Measurements from ENCODE around the gene CFDP1. TPM values are rescaled to one million over a fixed set of nuclear protein-coding genes. Genes with fewer than 3 reads are reported as not detected.
A peak's percentile ranks its signal among the peaks of the same experiment; 100 is the strongest.

The CFDP1 gene
- total RNA-seq, 1 experiment from 2014 or later: 24.7 TPM

- no peak for DNase-seq (ENCODE audit: low read depth)
Observed at GRCh38 chr16:75415169-75415905, 18.0 kb downstream of the CFDP1 start.

- no peak for DNase-seq (ENCODE audit: low read depth)
Observed at GRCh38 chr16:75413951-75414350, 19.4 kb downstream of the CFDP1 start.

- no peak for DNase-seq (ENCODE audit: low read depth)
Observed at GRCh38 chr16:75406943-75407342, 26.4 kb downstream of the CFDP1 start.

DNA sequence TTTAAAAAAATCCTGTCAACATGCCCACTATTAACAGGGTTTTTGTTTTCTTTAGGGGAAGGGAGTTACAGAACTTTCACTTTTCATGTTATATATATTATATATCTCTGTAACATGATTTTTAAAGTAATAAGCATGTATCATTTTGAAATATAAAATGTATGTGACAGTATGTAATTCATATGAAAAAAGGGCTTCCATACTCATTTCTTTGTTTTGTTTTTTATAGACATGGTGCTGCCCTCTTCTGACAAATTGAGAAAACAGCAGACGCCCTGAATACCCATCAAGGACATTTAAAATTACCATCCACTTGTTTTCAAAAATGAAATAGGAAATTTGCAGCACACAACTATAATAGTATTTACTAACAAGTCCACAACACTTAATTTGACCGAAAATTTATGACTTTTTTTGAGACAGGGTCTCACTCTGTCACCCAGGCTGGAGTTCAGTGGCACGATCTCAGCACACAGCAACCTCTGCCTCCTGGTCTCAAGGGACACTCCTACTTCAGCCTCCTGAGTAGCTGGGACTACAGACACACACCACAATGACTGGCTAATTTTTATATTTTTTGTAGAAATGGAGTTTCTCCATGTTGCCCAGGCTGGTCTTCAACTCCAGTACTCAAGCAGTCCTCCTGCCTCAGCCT is 30.4 kb downstream of the CFDP1 start:
- peak; percentile 54 for DNase-seq (ENCODE audit: low read depth)

DNA sequence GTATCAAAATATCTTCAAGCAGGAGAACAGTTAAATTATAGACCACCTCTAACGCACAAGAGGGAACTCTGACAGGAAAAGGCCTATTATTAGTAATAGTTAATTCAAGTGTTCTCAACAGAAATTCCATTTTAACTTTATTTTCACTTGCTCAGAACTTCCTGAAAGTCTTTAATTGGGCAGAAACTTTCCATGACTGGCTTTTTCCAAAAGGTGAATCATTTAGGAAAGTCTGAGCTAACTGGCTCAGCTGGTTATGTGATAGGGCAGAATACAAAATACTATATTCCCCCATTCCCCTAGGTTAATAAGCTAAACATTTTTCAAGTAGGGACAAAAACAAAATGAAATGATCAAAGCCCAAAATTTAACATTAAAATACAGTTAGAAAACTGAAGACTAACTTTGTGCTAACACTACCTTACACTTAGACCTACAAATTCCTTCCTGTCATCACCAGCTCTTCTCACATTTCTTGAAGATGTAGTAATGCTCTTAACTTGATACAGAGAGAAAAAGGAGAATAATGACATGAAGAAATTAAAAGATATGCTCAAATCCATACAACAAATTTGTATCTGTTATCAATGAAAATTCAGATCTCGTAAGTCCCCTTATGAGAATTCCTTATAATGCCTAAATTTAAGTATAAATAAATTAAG is 31.0 kb downstream of the CFDP1 start:
- DNase-seq (ENCODE audit: low read depth): peak; percentile 41

GRCh38 chr16:75401691-75402090 is 31.6 kb downstream of the CFDP1 start:
- DNase-seq (ENCODE audit: low read depth): no peak

- no peak for DNase-seq (ENCODE audit: low read depth)
Observed at GRCh38 chr16:75398333-75398732, 35.0 kb downstream of the CFDP1 start.

- DNase-seq (ENCODE audit: low read depth): no peak
Observed at GRCh38 chr16:75394941-75395340, 38.4 kb downstream of the CFDP1 start.

- DNase-seq (ENCODE audit: low read depth): no peak
Observed at GRCh38 chr16:75392906-75393305, 40.4 kb downstream of the CFDP1 start.

DNA sequence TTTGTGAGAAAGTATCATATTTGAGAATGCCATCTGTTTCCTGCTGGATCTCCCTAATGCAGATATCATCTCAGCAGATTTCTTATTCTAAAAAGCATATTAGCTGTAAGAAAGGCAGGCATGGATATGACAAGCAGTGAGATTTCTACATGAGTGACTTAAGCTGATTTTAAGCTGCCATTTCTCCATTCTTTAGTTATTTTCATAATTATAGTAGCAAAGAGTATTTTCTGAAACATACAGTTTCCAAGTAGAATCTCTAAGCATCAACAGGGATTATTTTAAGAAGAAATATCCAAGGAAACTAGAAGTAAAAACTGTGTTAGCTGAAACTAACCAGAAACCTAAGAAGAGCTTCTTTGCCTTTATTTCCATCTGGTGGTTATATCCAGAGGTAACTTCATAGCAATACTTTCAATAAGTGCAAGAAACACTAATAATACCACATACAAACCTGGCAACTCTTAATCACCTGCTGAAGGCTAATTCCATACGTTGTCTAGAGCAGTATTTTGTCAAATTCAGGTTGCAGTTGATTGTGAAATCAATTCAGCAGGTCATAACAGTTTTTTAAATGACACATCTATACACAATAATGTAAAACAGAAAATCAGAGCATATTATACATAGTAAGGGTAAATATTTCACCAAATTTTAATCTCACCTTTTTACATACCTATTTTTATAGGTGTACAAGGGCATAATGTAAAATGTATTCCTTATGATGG is 42.2 kb downstream of the CFDP1 start:
- no peak for DNase-seq (ENCODE audit: low read depth)

DNA sequence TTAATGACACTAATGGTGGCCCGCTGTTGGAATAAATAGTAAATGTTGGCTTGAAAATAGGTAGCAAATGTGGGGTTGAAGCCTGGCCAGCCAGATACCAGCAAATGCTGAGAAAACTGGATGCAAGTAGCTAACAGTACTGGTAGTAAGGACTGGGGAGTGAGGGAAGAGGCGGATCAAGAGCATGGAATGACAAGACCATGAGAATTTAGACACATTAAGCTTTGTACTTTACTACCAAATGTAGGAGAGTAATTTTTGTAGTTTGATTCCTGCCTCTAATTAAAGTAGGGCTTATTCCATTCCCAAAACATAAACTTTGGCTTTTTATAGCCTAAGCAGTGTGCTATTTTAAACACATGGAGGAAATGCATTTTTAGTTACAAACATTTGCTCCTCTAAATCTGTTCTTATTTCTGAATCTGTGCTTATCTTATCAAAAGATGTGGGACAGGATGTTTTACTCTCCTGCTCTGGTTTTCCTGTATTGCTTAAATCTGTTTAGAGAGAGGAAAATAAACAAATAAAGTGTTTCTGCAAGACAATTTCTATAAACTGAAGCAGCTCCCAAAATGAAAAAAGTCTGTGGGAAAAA is 44.1 kb downstream of the CFDP1 start:
- no peak for DNase-seq (ENCODE audit: low read depth)

GRCh38 chr16:75387951-75388350 is 45.4 kb downstream of the CFDP1 start:
- DNase-seq (ENCODE audit: low read depth): no peak

- peak; percentile 27 for DNase-seq (ENCODE audit: low read depth)
Observed at GRCh38 chr16:75385507-75386152, 47.7 kb downstream of the CFDP1 start.

DNA sequence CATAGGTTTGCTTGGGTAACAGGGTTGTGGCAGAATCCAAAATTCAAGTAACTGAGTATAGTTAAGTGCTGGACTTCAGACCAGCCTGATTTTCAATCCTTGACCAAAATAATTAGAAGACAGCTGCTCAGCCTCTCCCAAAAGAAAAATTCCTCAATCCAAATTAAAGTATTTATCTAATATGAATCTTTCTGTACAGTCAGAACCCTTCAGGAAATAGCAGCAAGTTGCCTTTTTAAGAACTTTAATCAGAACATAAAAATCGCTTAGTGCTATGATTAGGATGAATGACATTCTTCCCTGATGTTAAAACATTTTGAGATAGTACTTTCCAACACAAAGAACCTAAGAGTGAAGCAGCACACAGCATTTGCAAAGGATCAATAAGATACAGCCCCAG is 50.2 kb downstream of the CFDP1 start:
- DNase-seq (ENCODE audit: low read depth): no peak

DNA sequence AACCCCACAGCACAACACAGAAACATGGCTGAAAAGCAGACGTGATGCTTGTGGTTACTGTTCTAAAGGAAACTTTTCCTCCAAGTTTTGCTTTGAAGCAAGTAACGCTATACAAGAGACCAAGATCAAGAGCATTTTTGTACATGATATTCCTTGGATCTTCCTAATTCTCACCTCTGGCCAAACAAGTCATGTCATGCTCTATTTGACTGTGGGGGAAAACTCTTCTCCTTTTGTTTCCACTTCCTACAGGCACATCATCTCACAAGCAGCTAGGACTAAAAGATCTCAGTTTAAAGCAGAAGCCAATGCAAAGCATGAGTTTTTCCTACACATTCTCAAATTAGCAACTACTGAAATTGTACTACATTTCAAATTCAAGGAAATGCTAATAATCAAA is 50.7 kb downstream of the CFDP1 start:
- DNase-seq (ENCODE audit: low read depth): no peak

DNA sequence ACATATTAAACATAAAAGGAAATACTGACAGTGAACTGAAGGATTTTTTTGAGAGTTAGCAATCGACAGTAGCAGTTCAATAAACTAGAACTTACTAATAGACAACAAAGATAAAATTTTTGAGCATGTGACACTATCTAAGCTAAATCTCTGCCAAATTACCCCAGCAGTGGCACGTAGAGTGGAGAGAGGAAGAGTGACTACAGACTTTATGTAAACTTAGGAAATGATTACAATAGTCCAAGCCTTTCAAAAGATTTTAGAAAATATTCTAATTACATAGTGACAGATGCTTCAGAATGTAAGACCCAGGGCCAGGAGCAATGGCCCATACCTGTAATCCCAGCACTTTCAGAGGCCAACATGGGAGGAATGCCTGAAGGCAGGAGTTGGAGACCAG is 52.4 kb downstream of the CFDP1 start:
- peak; percentile 34 for DNase-seq (ENCODE audit: low read depth)

DNA sequence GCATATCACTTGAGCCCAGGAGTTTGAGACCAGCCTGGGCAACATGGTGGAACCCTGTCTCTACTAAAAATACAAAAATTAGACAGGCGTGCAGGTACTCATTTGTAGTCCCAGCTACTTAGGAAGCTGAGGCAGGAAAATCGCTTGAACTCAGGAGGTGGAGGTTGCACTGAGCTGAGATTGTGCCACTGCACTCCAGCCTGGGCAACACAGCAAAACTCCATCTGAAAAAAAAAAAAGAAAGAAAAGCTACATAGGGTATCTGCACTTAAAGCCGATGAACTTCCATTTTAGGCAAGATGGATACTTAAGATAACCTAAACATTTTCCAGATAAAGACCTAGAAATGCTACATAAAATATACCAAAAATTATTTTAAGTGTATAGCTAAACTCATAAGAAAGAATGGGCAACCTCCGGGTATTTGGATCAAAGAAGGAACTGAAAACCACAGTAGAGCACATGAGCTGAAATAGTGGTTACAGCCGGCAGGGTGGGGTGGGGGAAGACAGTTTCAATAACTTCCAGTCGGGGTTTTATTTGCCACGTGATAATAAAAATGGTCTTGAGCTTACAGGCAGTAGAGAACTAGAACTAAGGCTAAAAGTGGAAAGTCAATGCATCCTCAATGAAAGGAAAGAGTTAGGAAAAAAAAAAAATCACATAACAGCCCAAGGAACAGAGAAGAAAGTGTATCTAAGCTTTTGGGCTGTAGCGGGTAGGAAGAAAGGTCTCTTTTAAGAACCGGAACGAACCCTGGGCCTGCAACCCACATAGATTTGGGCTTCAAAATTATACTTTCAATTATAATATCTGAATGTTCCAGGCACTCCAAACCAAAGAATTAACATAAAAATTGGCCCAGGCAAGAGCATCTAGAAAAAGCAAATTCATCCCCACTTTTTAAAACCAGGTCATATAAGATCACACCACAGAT is 53.1 kb downstream of the CFDP1 start:
- no peak for DNase-seq (ENCODE audit: low read depth)

DNA sequence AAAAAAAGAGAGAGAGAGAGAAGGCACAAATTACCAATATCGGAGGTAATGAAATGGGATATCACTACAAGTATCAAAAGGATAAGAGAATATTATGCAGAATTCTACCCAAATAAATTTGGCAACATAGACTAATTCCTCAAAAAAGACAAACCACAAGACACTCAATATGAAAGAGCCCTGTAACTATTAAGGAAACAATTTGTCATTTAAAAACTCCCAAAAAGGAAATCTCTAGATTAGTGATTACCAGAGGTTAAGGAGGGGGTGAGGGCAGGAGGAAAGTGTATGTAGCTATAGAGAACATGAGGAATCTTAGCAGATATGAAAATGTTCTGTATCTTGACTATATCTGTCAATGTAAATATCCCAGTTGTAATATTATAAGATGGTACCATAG is 54.0 kb downstream of the CFDP1 start:
- no peak for DNase-seq (ENCODE audit: low read depth)

DNA sequence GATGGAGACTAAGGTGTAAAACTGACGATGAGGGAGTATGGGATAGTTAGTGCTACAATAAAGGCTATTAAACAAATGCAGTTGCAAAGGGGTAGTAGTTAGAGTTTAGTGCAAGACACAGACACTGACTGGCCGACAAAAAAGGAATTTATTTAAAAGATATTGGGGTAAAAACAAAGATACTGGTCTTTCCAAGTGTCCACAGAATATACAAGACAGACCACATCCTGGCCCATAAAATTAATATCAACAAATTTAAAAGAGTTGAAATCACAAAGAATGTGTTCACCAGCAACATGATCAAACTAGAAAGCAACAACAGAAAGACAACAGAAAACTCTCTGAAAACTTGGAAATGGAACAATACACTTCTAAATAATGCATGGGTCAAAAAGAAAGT is 54.7 kb downstream of the CFDP1 start:
- DNase-seq (ENCODE audit: low read depth): no peak
